ENCODE data around the gene FNDC4.

The FNDC4 gene

DNA sequence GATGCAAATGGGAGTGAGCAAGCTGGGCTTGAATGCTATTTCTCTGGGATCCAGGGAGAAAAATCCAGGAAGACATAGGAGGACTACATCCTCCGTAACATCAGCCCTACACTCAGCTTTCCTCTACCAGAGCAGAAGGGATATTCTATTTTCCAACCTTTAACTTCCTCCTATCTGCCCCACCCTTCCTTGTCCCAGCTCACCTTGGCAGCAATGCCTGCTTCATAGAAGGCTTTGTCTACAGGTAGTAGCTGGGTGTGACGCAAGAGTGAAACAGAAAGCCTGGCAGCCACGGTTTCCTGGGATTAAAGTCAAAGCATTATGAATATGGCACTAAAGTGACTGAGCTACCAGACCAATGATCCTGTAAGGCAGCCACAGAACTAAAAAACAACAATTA, 48.9 kb downstream of the FNDC4 start:
- Histone ChIP-seq H3K4me3 (replicated peaks; ENCODE audit: insufficient read depth, low read length) (no peak overlapping the region), H3K27me3 (ENCODE audit: insufficient read depth, poor library complexity, severe bottlenecking) (no peaks in the 10 kb centered on the region), H3K27ac (replicated peaks) (no peak overlapping the region)
- DNase-seq (ENCODE audit: low read depth in 1 of 2, low spot score in 1 of 2): no peak
- no peak for TF ChIP-seq POLR2AphosphoS5 (IDR thresholded peaks at IDR 0.05; ENCODE audit: low read depth)
- TF ChIP-seq GABPA (IDR thresholded peaks at IDR 0.05; ENCODE audit: low read depth): no peak
- TF ChIP-seq, protein P1, sequence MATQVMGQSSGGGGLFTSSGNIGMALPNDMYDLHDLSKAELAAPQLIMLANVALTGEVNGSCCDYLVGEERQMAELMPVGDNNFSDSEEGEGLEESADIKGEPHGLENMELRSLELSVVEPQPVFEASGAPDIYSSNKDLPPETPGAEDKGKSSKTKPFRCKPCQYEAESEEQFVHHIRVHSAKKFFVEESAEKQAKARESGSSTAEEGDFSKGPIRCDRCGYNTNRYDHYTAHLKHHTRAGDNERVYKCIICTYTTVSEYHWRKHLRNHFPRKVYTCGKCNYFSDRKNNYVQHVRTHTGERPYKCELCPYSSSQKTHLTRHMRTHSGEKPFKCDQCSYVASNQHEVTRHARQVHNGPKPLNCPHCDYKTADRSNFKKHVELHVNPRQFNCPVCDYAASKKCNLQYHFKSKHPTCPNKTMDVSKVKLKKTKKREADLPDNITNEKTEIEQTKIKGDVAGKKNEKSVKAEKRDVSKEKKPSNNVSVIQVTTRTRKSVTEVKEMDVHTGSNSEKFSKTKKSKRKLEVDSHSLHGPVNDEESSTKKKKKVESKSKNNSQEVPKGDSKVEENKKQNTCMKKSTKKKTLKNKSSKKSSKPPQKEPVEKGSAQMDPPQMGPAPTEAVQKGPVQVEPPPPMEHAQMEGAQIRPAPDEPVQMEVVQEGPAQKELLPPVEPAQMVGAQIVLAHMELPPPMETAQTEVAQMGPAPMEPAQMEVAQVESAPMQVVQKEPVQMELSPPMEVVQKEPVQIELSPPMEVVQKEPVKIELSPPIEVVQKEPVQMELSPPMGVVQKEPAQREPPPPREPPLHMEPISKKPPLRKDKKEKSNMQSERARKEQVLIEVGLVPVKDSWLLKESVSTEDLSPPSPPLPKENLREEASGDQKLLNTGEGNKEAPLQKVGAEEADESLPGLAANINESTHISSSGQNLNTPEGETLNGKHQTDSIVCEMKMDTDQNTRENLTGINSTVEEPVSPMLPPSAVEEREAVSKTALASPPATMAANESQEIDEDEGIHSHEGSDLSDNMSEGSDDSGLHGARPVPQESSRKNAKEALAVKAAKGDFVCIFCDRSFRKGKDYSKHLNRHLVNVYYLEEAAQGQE (IDR thresholded peaks at IDR 0.05; ENCODE audit: insufficient replicate concordance, low read depth): no peak
- TF ChIP-seq SPI1 (IDR thresholded peaks at IDR 0.05; ENCODE audit: borderline replicate concordance, low read depth): no peak
- TF ChIP-seq, protein P2, sequence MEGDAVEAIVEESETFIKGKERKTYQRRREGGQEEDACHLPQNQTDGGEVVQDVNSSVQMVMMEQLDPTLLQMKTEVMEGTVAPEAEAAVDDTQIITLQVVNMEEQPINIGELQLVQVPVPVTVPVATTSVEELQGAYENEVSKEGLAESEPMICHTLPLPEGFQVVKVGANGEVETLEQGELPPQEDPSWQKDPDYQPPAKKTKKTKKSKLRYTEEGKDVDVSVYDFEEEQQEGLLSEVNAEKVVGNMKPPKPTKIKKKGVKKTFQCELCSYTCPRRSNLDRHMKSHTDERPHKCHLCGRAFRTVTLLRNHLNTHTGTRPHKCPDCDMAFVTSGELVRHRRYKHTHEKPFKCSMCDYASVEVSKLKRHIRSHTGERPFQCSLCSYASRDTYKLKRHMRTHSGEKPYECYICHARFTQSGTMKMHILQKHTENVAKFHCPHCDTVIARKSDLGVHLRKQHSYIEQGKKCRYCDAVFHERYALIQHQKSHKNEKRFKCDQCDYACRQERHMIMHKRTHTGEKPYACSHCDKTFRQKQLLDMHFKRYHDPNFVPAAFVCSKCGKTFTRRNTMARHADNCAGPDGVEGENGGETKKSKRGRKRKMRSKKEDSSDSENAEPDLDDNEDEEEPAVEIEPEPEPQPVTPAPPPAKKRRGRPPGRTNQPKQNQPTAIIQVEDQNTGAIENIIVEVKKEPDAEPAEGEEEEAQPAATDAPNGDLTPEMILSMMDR (IDR thresholded peaks at IDR 0.05; ENCODE audit: insufficient read depth, low read length): no peak

DNA sequence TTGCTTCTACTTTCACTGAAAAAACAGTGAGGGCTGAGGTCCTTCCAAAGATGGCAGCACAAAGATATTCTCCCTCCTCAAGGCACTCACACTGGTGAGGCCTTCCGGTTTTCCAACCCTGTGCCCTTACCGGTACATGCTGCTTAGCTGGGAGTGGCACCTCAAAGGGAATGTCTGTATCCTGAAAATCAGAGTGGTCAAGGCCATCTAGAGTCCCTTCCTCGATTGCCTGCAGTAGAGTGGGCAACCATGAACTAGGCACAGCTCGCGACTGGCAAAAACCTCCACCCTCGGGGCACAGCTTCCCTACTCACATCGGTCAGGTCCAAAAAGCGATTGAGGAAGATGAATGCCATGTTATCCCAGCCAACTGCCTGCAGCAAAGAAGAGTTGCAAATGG, 49.4 kb downstream of the FNDC4 start:
- no peak for DNase-seq (ENCODE audit: low read depth in 1 of 2, low spot score in 1 of 2)
- Histone ChIP-seq H3K27ac (replicated peaks) (no peak overlapping the region), H3K4me3 (replicated peaks; ENCODE audit: insufficient read depth, low read length) (no peak overlapping the region), H3K27me3 (ENCODE audit: insufficient read depth, poor library complexity, severe bottlenecking) (no peaks in the 10 kb centered on the region)
- TF ChIP-seq SPI1 (IDR thresholded peaks at IDR 0.05; ENCODE audit: borderline replicate concordance, low read depth) (no peak), GABPA (IDR thresholded peaks at IDR 0.05; ENCODE audit: low read depth) (no peak), POLR2AphosphoS5 (IDR thresholded peaks at IDR 0.05; ENCODE audit: low read depth) (no peak)
- TF ChIP-seq, protein P2 (IDR thresholded peaks at IDR 0.05; ENCODE audit: insufficient read depth, low read length): no peak
- TF ChIP-seq, protein P1 (IDR thresholded peaks at IDR 0.05; ENCODE audit: insufficient replicate concordance, low read depth): no peak

DNA sequence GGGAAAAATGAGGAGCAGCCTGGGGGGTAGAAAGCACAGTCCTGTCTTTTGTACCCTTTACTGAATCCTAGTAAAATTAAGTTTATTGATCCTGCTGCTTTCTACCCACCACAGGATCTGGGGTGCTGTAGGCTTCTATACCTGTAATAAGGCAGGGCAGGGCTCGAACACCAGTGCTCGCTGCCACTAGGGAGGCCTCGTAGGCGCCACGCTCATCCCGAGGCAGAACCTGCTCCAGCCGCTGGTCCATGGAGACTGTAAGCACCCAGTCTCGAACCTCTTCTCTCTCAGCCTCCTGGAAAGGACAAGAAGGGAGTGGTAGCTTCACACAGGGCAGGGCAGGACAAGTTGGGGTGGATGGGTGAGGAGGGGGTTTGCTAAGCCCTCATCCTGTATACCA, 49.8 kb downstream of the FNDC4 start:
- TF ChIP-seq, protein P2 (IDR thresholded peaks at IDR 0.05; ENCODE audit: insufficient read depth, low read length): no peak
- no peak for TF ChIP-seq SPI1 (IDR thresholded peaks at IDR 0.05; ENCODE audit: borderline replicate concordance, low read depth)
- TF ChIP-seq POLR2AphosphoS5 (IDR thresholded peaks at IDR 0.05; ENCODE audit: low read depth): no peak
- no peak for TF ChIP-seq GABPA (IDR thresholded peaks at IDR 0.05; ENCODE audit: low read depth)
- TF ChIP-seq, protein P1 (IDR thresholded peaks at IDR 0.05; ENCODE audit: insufficient replicate concordance, low read depth): no peak
- H3K27ac ChIP-seq (replicated peaks): no peak overlapping the region
- DNase-seq (ENCODE audit: low read depth in 1 of 2, low spot score in 1 of 2): no peak
- H3K27me3 ChIP-seq (ENCODE audit: insufficient read depth, poor library complexity, severe bottlenecking): no peaks in the 10 kb centered on the region
- no peak overlapping the region for H3K4me3 ChIP-seq (replicated peaks; ENCODE audit: insufficient read depth, low read length)

All from HL-60 (cell line).